ENCODE results near the gene EEF1E1. TPM values are rescaled to one million over a fixed set of nuclear protein-coding genes. Genes with fewer than 3 reads are reported as not detected.

EEF1E1 gene
- total and polyA plus RNA-seq, 2 of the 8 experiments (the other 6 are each of a cell fraction or from before 2014, with no cell fraction given) = 96.8 to 112 TPM

GRCh38 chr6:8069151-8069550 is 33.2 kb downstream of the EEF1E1 start:
- Histone ChIP-seq H2BK15ac (ENCODE audit: low read length) (no peak overlapping the region), H3K36me3 (ENCODE audit: control insufficient read depth in 2 of 4, insufficient read depth in 4 of 4, low read length in 3 of 4) (no peaks in the 10 kb centered on the region), H3K9ac (replicated peaks in 1 of 4; ENCODE audit: extremely low read depth in 1 of 4, low read depth in 3 of 4, low read length in 3 of 4) (no peak overlapping the region), H3K56ac (replicated peaks; ENCODE audit: insufficient read length, low read depth, low read length) (no peak overlapping the region), H2BK20ac (ENCODE audit: low read length) (no peak overlapping the region), H3K23me2 (ENCODE audit: low read depth, low read length) (no peaks in the 10 kb centered on the region), H3K79me1 (ENCODE audit: low read depth, low read length) (no peaks in the 10 kb centered on the region), H3K4ac (replicated peaks; ENCODE audit: insufficient read length, low read depth, low read length) (no peak overlapping the region), H3K27ac (ENCODE audit: low read depth, low read length) (no peak overlapping the region), H2AFZ (ENCODE audit: low read length) (no peak overlapping the region), H4K8ac (ENCODE audit: extremely low read depth, insufficient read depth, low read length) (no peak overlapping the region), H4K5ac (ENCODE audit: insufficient read length, low read depth, low read length) (no peak overlapping the region), H3K18ac (ENCODE audit: extremely low read depth, low read length) (no peak overlapping the region), H2BK120ac (replicated peaks; ENCODE audit: low read depth, low read length) (no peak overlapping the region), H3K4me2 (ENCODE audit: insufficient read depth in 1 of 2, low read depth in 2 of 2, low read length in 2 of 2) (no peak overlapping the region), H3K23ac (ENCODE audit: insufficient read length) (no peak overlapping the region), H3K4me1 (replicated peaks in 1 of 4; ENCODE audit: control insufficient read depth in 3 of 4, insufficient read depth in 4 of 4, low read length in 3 of 4) (peaks cover 0 to 5% (median 4%) of the 10 kb centered on the region in 4 experiments; a peak in 4 of 7 replicates), H2AK5ac (ENCODE audit: low read depth, low read length) (no peak overlapping the region), H3K4me3 (ENCODE audit: extremely low read depth in 1 of 4, insufficient read depth in 2 of 4, low read depth in 3 of 4, low read length in 4 of 4) (no peak overlapping the region), H3K14ac (ENCODE audit: insufficient read length) (no peak overlapping the region), H4K91ac (replicated peaks; ENCODE audit: insufficient read length, low read length) (no peak overlapping the region), H2BK12ac (ENCODE audit: low read depth, low read length) (no peak overlapping the region), H3K27me3 (replicated peaks in 1 of 4; ENCODE audit: control insufficient read depth in 3 of 4, extremely low read depth in 1 of 4, insufficient read depth in 3 of 4, low read length in 3 of 4) (no peaks in the 10 kb centered on the region), H3K79me2 (ENCODE audit: control insufficient read depth in 1 of 2, insufficient read depth in 2 of 2, low read length in 2 of 2) (no peaks in the 10 kb centered on the region), H4K20me1 (replicated peaks in 1 of 2; ENCODE audit: control insufficient read depth in 1 of 2, insufficient read depth in 2 of 2, low read length in 2 of 2) (no peaks in the 10 kb centered on the region), H2BK5ac (ENCODE audit: low read depth, low read length) (no peak overlapping the region), H3K9me3 (ENCODE audit: insufficient read depth in 2 of 2, low read depth in 1 of 2, low read length in 1 of 2) (no peaks in the 10 kb centered on the region)
- CTCF ChIA-PET (ENCODE audit: partially characterized antibody) = no interaction called here
- WGBS, 2 experiments (ENCODE audit: extremely low coverage in 1 of 2, insufficient coverage in 1 of 2, insufficient read length in 1 of 2, insufficient replicate concordance in 2 of 2, low coverage in 1 of 2, low lambda C conversion rate in 2 of 2, missing lambda C conversion rate in 1 of 2) = 88% methylated on average over 4 of the region's 4 CpGs; no CpG with 5 or more reads in 1 of the 2 experiments
- POLR2A ChIA-PET (ENCODE audit: partially characterized antibody) = interaction anchor here (1.2 to 1.8 kb wide), 2 partner anchors 9 to 12 kb away, joined by 3 to 4 read pairs; no protein-coding TSS in a partner anchor
- FAIRE-seq = no peak
- TF ChIP-seq BACH1 (IDR thresholded peaks at IDR 0.05; ENCODE audit: low read length) = no peak
- TF ChIP-seq SRF (IDR thresholded peaks at IDR 0.05; ENCODE audit: low read depth, low read length) = no peak
- no peak for TF ChIP-seq ZNF274 (IDR thresholded peaks at IDR 0.05; ENCODE audit: borderline replicate concordance, extremely low read depth, low read length)
- TF ChIP-seq HDAC6 (IDR thresholded peaks at IDR 0.05; ENCODE audit: low read depth, low read length) = no peak
- TF ChIP-seq SAP30 (IDR thresholded peaks at IDR 0.05; ENCODE audit: insufficient read depth, insufficient replicate concordance, low read length) = no peak
- no peak for TF ChIP-seq RNF2 (IDR thresholded peaks at IDR 0.05; ENCODE audit: borderline replicate concordance, low read depth, low read length, missing control alignments, poor library complexity, severe bottlenecking)
- no peak for TF ChIP-seq RFX5 (IDR thresholded peaks at IDR 0.05; ENCODE audit: borderline replicate concordance, low read depth, low read length)
- no peak for TF ChIP-seq HDAC2 (IDR thresholded peaks at IDR 0.05; ENCODE audit: borderline replicate concordance in 1 of 2, low read depth in 2 of 2, low read length in 2 of 2)
- TF ChIP-seq BRCA1 (IDR thresholded peaks at IDR 0.05; ENCODE audit: low read depth, low read length) = no peak
- no peak for TF ChIP-seq TEAD4 (IDR thresholded peaks at IDR 0.05; ENCODE audit: low read depth, low read length)
- no peak for TF ChIP-seq CTBP2 (IDR thresholded peaks at IDR 0.05; ENCODE audit: borderline replicate concordance, insufficient read depth, insufficient read length, low read length)
- no peak for TF ChIP-seq JUND (IDR thresholded peaks at IDR 0.05; ENCODE audit: low read length)
- TF ChIP-seq YY1 (IDR thresholded peaks at IDR 0.05; ENCODE audit: low read depth, low read length) = no peak
- no peak for DNase-seq (ENCODE audit: low read depth in 1 of 2, low spot score in 2 of 2)
